ENCODE data around the gene APBB2.

DNA sequence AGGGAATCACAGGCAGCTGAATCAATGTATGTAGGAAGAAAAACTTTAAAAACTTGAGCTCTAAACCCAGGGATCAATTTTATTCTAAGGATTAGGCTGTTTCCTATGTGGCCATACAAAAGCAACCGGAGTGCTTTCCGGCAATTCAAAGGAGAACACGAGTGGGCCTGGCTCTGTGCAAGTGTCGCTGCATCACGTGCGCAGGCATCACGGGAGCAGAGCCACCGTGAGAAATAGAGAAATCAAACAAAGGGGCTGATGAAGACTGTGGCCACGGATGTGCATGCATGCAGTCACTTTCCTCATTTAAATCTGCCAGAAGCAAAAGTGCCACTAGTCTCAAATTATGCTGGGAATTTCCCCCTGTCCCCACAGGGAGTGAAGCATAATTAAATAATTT is 267.7 kb downstream of the APBB2 start:
- no peak for TF ChIP-seq POLR2AphosphoS5 (IDR thresholded peaks at IDR 0.05; ENCODE audit: borderline replicate concordance, low read depth, low read length)
- TF ChIP-seq EZH2 (IDR thresholded peaks at IDR 0.05) = no peak
